Endothelial cell (in vitro differentiated cells): Measurements from ENCODE around the gene GDPD5. TPM values are rescaled to one million over a fixed set of nuclear protein-coding genes. Genes with fewer than 3 reads are reported as not detected.
A peak's percentile ranks its signal among the peaks of the same experiment; 100 is the strongest.

Experiments
- DNase-seq: peaks from one replicate; pipeline ENCODE4 v3.0.0; 2021; ENCODE audit warnings: low spot score
- H3K27ac Mint-ChIP-seq: one replicate; pipeline ENCODE4 v1.8.0; 2021; ENCODE audit warnings: mixed read lengths, inconsistent platforms; ENCODE audit not compliant: unreplicated experiment
- H3K27me3 Mint-ChIP-seq: one replicate; pipeline ENCODE4 v1.8.0; 2021; ENCODE audit warnings: mild to moderate bottlenecking, moderate library complexity, mixed read lengths, inconsistent platforms; ENCODE audit not compliant: unreplicated experiment
- H3K36me3 Mint-ChIP-seq: one replicate; pipeline ENCODE4 v1.8.0; 2021; ENCODE audit warnings: mild to moderate bottlenecking, low read depth, mixed read lengths, inconsistent platforms; ENCODE audit not compliant: unreplicated experiment
- H3K4me1 Mint-ChIP-seq: one replicate; pipeline ENCODE4 v1.8.0; 2021; ENCODE audit warnings: mild to moderate bottlenecking, mixed read lengths, inconsistent platforms; ENCODE audit not compliant: unreplicated experiment
- H3K4me3 Mint-ChIP-seq: one replicate; pipeline ENCODE4 v1.8.0; 2021; ENCODE audit warnings: mild to moderate bottlenecking, mixed read lengths, inconsistent platforms; ENCODE audit not compliant: unreplicated experiment
- H3K9me3 Mint-ChIP-seq: one replicate; pipeline ENCODE4 v1.8.0; 2021; ENCODE audit warnings: mixed read lengths, inconsistent platforms; ENCODE audit not compliant: unreplicated experiment
- total RNA-seq: library from RNA; stranded (reverse); fragmentation: NEBNext Ultra II Directional; extraction: Animal tissue kit (Norgen Biotek cat#: 25700); gene quantifications from one replicate; pipeline ENCODE4 v1.2.1, GENCODE V29; 2021; ENCODE audit not compliant: unreplicated experiment
- TF ChIP-seq, protein P1 (sequence below): fragments of 200-600 bp; sonication (generic); IDR thresholded peaks from one replicate; pipeline ENCODE4 v1.5.0; 2021; ENCODE audit warnings: antibody characterized with exemption; ENCODE audit not compliant: unreplicated experiment

The GDPD5 gene
- total RNA-seq, 1 donor from 2014 or later, result 674 TPM

DNA sequence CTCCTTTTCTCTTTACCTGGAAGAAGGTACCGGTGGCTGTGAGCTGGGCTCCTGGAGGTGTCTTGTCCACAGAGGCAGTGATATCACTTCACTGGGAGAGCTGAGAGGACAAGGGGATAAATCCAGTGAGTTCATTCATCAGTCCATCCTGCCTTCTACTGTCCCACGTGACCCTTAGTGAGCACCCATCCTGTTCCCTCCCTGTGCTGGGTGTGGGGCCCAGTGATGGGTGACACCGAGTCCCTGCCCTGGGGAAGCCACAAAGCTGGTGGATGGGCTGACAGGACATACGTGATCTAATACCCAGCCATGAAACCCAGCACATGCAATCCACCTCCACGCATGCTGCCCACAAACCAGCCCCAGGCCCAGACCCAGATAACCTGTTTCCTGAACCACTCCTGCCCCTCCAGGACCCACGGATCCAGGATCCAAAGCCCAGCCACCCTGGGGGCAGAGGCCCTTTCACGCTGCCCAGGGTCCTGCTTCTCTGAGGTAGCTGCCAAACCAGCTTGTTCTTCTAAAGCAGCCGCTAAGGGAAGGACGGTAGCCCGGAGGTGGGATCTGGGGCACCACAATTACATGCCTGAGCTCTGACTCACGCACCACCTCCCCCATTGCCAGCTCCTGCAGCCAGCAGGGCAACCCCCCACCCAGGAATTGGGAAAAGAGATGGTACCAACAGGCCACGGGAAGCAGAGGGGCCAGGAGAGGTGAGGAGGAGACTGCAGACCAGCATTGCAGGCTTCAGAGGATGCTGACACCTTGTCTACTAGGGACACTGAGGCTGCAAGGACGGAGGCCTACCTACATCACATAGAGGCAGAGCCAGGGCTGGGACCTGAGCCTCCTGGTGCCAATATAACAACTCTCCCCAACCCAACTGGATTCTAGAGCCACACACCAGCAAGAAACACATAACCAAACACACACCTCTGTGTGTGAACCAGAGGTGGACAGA, 35.2 kb downstream of the GDPD5 start:
- Mint-ChIP-seq H3K4me3 (peak overlapping the region; percentile 65), H3K9me3 (no peaks in the 10 kb centered on the region), H3K27ac (no peak overlapping the region), H3K4me1 (peaks cover 54% of the 10 kb centered on the region), H3K27me3 (peaks cover 7% of the 10 kb centered on the region), H3K36me3 (peaks cover 23% of the 10 kb centered on the region)
- TF ChIP-seq, protein P1, sequence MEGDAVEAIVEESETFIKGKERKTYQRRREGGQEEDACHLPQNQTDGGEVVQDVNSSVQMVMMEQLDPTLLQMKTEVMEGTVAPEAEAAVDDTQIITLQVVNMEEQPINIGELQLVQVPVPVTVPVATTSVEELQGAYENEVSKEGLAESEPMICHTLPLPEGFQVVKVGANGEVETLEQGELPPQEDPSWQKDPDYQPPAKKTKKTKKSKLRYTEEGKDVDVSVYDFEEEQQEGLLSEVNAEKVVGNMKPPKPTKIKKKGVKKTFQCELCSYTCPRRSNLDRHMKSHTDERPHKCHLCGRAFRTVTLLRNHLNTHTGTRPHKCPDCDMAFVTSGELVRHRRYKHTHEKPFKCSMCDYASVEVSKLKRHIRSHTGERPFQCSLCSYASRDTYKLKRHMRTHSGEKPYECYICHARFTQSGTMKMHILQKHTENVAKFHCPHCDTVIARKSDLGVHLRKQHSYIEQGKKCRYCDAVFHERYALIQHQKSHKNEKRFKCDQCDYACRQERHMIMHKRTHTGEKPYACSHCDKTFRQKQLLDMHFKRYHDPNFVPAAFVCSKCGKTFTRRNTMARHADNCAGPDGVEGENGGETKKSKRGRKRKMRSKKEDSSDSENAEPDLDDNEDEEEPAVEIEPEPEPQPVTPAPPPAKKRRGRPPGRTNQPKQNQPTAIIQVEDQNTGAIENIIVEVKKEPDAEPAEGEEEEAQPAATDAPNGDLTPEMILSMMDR, result no peak
- DNase-seq, result no peak

- TF ChIP-seq, protein P1, result no peak
- Mint-ChIP-seq H3K36me3 (peaks cover 41% of the 10 kb centered on the region), H3K9me3 (no peaks in the 10 kb centered on the region), H3K27me3 (peaks cover 9% of the 10 kb centered on the region), H3K27ac (no peak overlapping the region), H3K4me3 (no peak overlapping the region), H3K4me1 (peaks cover 61% of the 10 kb centered on the region)
- no peak for DNase-seq
These were observed 38.4 kb downstream of the GDPD5 start for GRCh38 chr11:75487365-75487764.

DNA sequence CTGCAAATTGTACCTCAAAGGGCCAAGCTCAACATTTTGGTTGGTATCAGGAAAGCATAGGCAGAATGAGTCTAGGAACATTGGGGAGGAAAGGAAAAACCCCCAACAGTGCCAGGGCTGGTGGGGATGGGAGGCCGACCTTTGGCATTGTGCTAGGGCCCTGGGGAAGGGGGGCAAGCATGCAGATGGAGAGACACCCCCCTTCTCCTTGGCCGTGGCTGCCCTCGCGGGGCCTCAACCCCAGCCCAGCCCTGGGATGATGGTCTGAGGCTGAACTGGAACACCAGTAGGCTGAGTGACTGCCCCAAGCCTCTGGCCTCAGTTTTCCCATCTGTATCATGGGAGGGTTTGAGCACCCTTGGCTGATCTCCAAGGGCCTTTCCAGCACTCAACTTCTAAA, 40.0 kb downstream of the GDPD5 start:
- Mint-ChIP-seq H3K36me3 (peaks cover 47% of the 10 kb centered on the region), H3K27ac (no peak overlapping the region), H3K4me1 (peaks cover 51% of the 10 kb centered on the region), H3K4me3 (no peak overlapping the region), H3K27me3 (peaks cover 10% of the 10 kb centered on the region), H3K9me3 (no peaks in the 10 kb centered on the region)
- DNase-seq, result no peak
- TF ChIP-seq, protein P1, result no peak

DNA sequence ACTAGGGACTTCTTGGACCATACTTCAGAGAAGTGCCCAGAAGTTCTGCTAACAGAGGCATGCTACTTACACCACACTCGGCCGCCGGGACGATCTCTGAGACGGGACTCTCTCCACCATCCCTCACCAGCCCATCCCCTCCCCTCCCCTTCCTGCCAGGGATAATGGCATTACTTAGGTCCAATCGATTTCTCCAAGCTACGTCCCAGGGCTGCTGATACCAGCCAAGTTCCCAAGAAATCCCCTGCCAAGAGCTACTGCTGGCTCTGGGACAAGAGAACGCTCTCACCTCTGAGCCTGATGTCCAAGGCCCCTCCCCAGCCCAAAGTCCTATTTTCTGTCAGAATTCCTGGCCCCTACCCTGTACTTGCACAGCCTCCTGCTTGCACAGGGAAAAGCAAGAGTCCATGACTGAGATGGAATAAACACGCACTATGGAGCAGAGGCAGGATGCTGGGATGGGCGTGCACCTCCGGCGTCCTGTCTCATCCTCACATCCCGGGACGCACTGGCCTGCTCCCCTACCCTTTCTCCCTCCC, 42.7 kb downstream of the GDPD5 start:
- H3K36me3 Mint-ChIP-seq, result peaks cover 55% of the 10 kb centered on the region
- H3K27ac Mint-ChIP-seq, result peak overlapping the region; percentile 22
- TF ChIP-seq, protein P1, result no peak
- H3K4me3 Mint-ChIP-seq, result peak overlapping the region; percentile 9
- H3K4me1 Mint-ChIP-seq, result peaks cover 61% of the 10 kb centered on the region
- DNase-seq, result no peak
- H3K9me3 Mint-ChIP-seq, result no peaks in the 10 kb centered on the region
- H3K27me3 Mint-ChIP-seq, result peaks cover 21% of the 10 kb centered on the region
